IPS-18c (cell line): ENCODE measurements around the gene KRTAP10-5.
"Not testable (repeated sequence)": the region's sequence is repeated elsewhere in the genome, so short reads cannot be mapped to it uniquely, and the experiment has no call there.

Source experiments
- H3K4me3 ChIP-seq: 2 replicates; pipeline ENCODE4 v1.7.0; 2013; ENCODE audit warnings: low read depth, mild to moderate bottlenecking, low read length, moderate library complexity; ENCODE audit not compliant: insufficient read depth
- H3K9me3 ChIP-seq: one replicate; pipeline ENCODE4 v1.6.1; 2013; ENCODE audit warnings: mild to moderate bottlenecking, low read length, moderate library complexity; ENCODE audit not compliant: control insufficient read depth, insufficient read depth

KRTAP10-5 gene

GRCh38 chr21:44566403-44566802, 14.0 kb downstream of the KRTAP10-5 start:
- no peak overlapping the region for H3K4me3 ChIP-seq
- H3K9me3 ChIP-seq = no peaks in the 10 kb centered on the region

- H3K4me3 ChIP-seq = no peak overlapping the region
- H3K9me3 ChIP-seq = no peaks in the 10 kb centered on the region
These were observed 15.4 kb downstream of the KRTAP10-5 start for GRCh38 chr21:44564886-44565598.

- H3K9me3 ChIP-seq = no peaks in the 10 kb centered on the region
- no peak overlapping the region for H3K4me3 ChIP-seq
These were observed 16.3 kb downstream of the KRTAP10-5 start for GRCh38 chr21:44564099-44564498.

GRCh38 chr21:44558695-44559094, 21.7 kb downstream of the KRTAP10-5 start, which contains the start of gene KRTAP10-3:
TSS of gene KRTAP10-3 (minus strand) at chr21:44558795. CDS start at chr21:44558715, 80 bp downstream.
- Histone ChIP-seq H3K9me3 (peaks cover 2% of the 10 kb centered on the region), H3K4me3 (no peak within 1 kb of the TSS)

GRCh38 chr21:44558329-44558675, 22.1 kb downstream of the KRTAP10-5 start:
- not testable (repeated sequence) for H3K4me3 ChIP-seq, H3K9me3 ChIP-seq

GRCh38 chr21:44557491-44558328, 22.7 kb downstream of the KRTAP10-5 start:
- peaks cover 2% of the 10 kb centered on the region for H3K9me3 ChIP-seq
- H3K4me3 ChIP-seq = no peak overlapping the region

- Histone ChIP-seq H3K9me3 (peaks cover 2% of the 10 kb centered on the region), H3K4me3 (no peak overlapping the region)
These were observed 23.5 kb downstream of the KRTAP10-5 start for GRCh38 chr21:44556879-44557278.

GRCh38 chr21:44555200-44555875, 25.1 kb downstream of the KRTAP10-5 start:
- Histone ChIP-seq H3K4me3 (no peak overlapping the region), H3K9me3 (peaks cover 2% of the 10 kb centered on the region)

GRCh38 chr21:44552681-44553080, 27.7 kb downstream of the KRTAP10-5 start:
- no peak overlapping the region for H3K4me3 ChIP-seq
- peaks cover 2% of the 10 kb centered on the region for H3K9me3 ChIP-seq

- Histone ChIP-seq H3K9me3 (peaks cover 2% of the 10 kb centered on the region), H3K4me3 (no peak overlapping the region)
These were observed 28.3 kb downstream of the KRTAP10-5 start for GRCh38 chr21:44552136-44552535.

GRCh38 chr21:44551340-44551961, 29.0 kb downstream of the KRTAP10-5 start, which contains the start of gene KRTAP10-2:
TSS of gene KRTAP10-2 (minus strand) at chr21:44551505. CDS start at chr21:44551458, 47 bp downstream.
- Histone ChIP-seq H3K4me3 (no peak within 1 kb of the TSS), H3K9me3 (no peaks in the 10 kb centered on the region)

- no peaks in the 10 kb centered on the region for H3K9me3 ChIP-seq
- no peak overlapping the region for H3K4me3 ChIP-seq
These were observed 29.6 kb downstream of the KRTAP10-5 start for GRCh38 chr21:44550807-44551206.

GRCh38 chr21:44550285-44550684, 30.1 kb downstream of the KRTAP10-5 start:
- not testable (repeated sequence) for H3K4me3 ChIP-seq

GRCh38 chr21:44549525-44550211, 30.7 kb downstream of the KRTAP10-5 start:
- no peaks in the 10 kb centered on the region for H3K9me3 ChIP-seq
- H3K4me3 ChIP-seq = no peak overlapping the region; the same call in 1 of the 2 replicates

More at GRCh38 chr21:44550285-44550684, 30.1 kb downstream of the KRTAP10-5 start:
- not testable (repeated sequence) for H3K9me3 ChIP-seq

- Histone ChIP-seq H3K9me3 (no peaks in the 10 kb centered on the region), H3K4me3 (no peak overlapping the region)
These were observed 31.5 kb downstream of the KRTAP10-5 start for GRCh38 chr21:44548922-44549321.

- H3K9me3 ChIP-seq = no peaks in the 10 kb centered on the region
- H3K4me3 ChIP-seq = no peak overlapping the region
These were observed 32.0 kb downstream of the KRTAP10-5 start for GRCh38 chr21:44548381-44548780.
